Fibroblast of the aortic adventitia (primary cell): ENCODE measurements around the gene RPL6. TPM values are rescaled to one million over a fixed set of nuclear protein-coding genes. Genes with fewer than 3 reads are reported as not detected.
"Not testable (repeated sequence)": the region's sequence is repeated elsewhere in the genome, so short reads cannot be mapped to it uniquely, and the experiment has no call there.

Source experiments
- DNase-seq: peaks from one replicate; pipeline ENCODE4 v3.0.0-alpha.2; 2010; ENCODE audit warnings: low read depth
- H3K4me3 ChIP-seq: 2 replicates; pipeline ENCODE4 v1.5.1; 2011; ENCODE audit warnings: low read depth, mild to moderate bottlenecking, control low read depth, low read length, moderate library complexity
- total RNA-seq: library from RNA; depleted of rRNA; stranded (reverse); fragments of >200 nt; gene quantifications from 2 replicates; pipeline ENCODE4 v1.2.3, GENCODE V29; 2012; ENCODE audit warnings: low replicate concordance
- TF ChIP-seq, protein P1 (sequence below): IDR thresholded peaks from 2 replicates; pipeline ENCODE4 v1.5.1; 2011; ENCODE audit warnings: mild to moderate bottlenecking, low read length, control low read depth, inconsistent platforms; ENCODE audit not compliant: insufficient read depth

RPL6 gene
- total RNA-seq, 1 donor = 1,914 TPM

DNA sequence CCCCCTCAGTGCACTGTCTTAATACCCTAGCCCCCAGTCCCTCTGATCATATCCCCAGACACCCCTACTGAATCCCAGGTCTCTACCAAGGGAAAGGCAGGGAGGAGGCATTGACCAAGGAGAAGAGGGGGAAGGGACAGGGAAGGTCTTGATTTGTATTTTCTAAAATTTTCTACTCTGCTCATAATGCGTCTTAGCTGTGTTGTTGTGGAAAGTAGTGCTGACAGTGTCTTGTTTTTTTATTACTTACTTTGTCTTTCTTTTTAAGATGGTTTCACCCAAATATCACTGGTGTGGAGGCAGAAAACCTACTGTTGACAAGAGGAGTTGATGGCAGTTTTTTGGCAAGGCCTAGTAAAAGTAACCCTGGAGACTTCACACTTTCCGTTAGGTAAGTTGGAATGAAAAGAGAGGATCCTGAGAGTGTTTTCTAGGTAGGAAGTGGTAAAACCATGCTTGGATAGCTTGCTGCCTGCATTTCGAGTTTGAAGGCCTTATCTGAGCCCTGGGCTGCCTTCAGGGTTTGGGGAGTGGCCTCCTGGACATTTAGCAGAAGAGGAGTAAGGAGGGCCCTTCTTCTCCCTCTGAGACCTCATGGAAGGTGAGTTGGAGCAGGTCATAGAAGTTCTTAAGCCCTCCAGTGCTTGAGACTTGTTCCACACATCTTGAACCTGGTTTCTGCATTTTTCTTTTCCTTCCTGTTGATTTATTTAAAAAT is 36.8 kb upstream of the RPL6 start:
- no peak overlapping the region for H3K4me3 ChIP-seq
- no peak for DNase-seq
- TF ChIP-seq, protein P1, sequence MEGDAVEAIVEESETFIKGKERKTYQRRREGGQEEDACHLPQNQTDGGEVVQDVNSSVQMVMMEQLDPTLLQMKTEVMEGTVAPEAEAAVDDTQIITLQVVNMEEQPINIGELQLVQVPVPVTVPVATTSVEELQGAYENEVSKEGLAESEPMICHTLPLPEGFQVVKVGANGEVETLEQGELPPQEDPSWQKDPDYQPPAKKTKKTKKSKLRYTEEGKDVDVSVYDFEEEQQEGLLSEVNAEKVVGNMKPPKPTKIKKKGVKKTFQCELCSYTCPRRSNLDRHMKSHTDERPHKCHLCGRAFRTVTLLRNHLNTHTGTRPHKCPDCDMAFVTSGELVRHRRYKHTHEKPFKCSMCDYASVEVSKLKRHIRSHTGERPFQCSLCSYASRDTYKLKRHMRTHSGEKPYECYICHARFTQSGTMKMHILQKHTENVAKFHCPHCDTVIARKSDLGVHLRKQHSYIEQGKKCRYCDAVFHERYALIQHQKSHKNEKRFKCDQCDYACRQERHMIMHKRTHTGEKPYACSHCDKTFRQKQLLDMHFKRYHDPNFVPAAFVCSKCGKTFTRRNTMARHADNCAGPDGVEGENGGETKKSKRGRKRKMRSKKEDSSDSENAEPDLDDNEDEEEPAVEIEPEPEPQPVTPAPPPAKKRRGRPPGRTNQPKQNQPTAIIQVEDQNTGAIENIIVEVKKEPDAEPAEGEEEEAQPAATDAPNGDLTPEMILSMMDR = no peak

GRCh38 chr12:112443916-112444315 is 34.5 kb upstream of the RPL6 start:
- TF ChIP-seq, protein P1 = no peak
- no peak overlapping the region for H3K4me3 ChIP-seq
- no peak for DNase-seq

GRCh38 chr12:112440653-112441052 is 31.2 kb upstream of the RPL6 start:
- DNase-seq = not testable (repeated sequence)

DNA sequence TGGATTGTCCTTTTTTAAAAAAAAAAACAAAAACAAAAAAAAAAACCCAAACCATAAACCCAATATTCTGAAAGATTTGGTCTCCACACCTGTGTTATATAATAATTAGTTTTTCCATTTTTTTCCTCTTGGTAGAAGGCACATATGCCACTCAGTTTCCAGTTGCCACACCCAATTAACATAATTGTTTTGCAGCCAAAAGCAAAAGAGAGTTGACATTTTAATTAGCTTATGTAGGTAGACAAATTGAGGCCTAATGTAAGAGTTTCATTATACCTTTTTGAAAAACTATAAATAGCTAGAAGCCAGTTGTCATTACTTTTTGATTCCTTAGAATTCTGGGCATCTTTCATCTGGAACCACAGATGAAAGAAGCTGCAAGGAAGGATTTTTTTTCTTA is 30.4 kb upstream of the RPL6 start:
- no peak overlapping the region for H3K4me3 ChIP-seq
- DNase-seq = no peak
- TF ChIP-seq, protein P1 = no peak

More at GRCh38 chr12:112440653-112441052, 31.2 kb upstream of the RPL6 start:
- not testable (repeated sequence) for H3K4me3 ChIP-seq

DNA sequence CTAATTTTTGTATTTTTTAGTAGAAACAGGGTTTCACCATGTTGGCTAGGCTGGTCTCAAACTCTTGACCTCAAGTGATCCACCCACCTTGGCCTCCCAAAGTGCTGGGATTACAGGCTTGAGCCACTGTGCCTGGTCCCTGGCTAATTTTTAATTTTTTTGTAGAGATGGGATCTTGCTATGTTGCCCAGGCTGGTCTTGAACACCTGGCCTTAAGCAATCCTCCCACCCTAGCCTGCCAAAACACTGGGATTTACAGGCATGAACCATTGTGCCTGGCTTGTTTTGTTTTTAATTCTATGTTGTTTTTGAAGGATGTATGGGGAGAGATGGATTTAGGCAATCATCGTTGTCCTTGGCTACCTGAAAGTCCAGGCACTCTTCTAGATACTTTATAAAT is 29.2 kb upstream of the RPL6 start:
- not testable (repeated sequence) for H3K4me3 ChIP-seq, DNase-seq

GRCh38 chr12:112433551-112433950 is 24.1 kb upstream of the RPL6 start:
- TF ChIP-seq, protein P1 = no peak
- no peak for DNase-seq
- H3K4me3 ChIP-seq = no peak overlapping the region

DNA sequence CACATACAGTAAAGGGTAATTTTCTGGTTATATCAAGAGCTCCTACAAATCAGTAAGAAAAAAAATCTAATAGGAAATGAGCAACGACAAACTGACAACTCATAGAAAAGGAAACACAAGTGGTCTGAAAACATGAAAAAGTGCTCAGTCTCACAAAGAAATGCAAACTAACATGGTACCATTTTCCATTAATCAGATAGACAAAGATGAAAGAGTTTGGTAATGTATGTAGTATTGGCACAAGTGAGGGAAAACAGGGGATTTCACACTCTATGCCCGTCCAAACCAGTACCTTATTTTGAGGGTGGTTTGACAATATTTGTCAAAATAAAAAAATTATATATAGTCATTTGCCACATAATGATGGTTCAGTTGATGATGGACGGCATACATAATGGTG is 22.6 kb upstream of the RPL6 start:
- no peak overlapping the region for H3K4me3 ChIP-seq
- TF ChIP-seq, protein P1 = no peak
- DNase-seq = no peak

DNA sequence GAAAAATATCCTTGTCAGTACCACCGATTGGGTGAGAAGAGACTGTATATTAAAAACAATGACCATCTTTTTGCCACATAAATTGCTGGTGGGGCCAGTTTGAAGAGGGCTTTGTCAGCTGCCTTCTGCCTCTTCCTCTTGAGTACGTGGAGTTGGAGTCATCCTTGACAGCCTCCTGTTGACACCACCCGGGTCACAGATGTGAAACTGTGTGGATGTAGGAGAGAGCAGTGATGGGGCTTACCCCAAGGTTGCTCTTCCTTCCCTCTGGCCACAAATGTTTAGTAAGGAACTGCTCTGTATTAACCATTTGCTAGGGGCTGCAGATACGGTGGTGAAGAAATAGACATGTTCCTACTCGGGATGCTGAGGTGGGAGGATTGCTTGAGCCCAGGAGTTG is 21.5 kb upstream of the RPL6 start:
- DNase-seq = no peak
- H3K4me3 ChIP-seq = no peak overlapping the region
- TF ChIP-seq, protein P1 = no peak
